Measurements from ENCODE around the gene SNX3.

The SNX3 gene

GRCh38 chr6:108209738-108210137, 51.1 kb downstream of the SNX3 start:
- DNase-seq (ENCODE audit: low read depth in 2 of 3, low spot score in 1 of 3), result no peak

DNA sequence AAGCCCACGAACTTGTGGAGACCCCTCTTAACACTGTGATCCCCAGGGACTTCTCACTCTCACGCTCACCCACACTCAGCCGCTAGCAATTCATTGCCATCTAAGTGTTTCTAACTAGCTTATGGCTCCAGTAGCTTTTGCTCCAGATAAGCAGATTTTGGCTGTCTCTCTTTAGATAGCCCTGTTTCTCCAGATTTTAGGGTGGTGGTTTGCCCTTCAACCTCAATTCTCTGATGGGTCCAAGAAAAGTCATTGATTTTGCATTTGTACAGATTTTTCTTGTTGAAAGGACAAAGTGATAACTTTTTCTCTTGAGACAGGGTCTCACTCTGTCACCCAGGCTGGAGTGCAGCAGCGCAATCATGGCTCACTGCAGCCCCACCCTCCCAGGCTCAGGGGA, 53.8 kb downstream of the SNX3 start:
- DNase-seq (ENCODE audit: low read depth in 2 of 3, low spot score in 1 of 3), result no peak

- no peak for DNase-seq (ENCODE audit: low read depth in 2 of 3, low spot score in 1 of 3)
These were observed 57.4 kb downstream of the SNX3 start for GRCh38 chr6:108203189-108204112.

DNA sequence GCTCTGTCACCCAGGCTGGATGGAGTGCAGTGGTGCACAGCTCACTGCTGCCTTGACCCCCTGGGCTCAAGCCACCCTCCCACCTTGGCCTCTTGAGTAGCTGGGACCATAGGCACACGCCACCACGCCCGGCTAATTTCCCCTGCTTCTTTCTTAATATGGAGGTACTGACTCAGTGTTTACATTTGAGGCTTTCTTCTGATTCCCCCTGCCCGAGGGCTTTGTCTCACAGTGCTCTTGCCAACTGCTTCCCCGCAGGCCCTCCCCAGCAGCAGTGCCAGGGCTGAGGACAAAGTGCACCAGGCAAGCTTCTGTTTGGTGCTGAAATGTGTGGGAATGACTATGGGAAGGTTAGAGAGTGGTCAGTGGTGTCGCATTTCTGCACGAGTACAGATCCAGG, 60.2 kb downstream of the SNX3 start:
- DNase-seq (ENCODE audit: low read depth in 2 of 3, low spot score in 1 of 3), result no peak

DNA sequence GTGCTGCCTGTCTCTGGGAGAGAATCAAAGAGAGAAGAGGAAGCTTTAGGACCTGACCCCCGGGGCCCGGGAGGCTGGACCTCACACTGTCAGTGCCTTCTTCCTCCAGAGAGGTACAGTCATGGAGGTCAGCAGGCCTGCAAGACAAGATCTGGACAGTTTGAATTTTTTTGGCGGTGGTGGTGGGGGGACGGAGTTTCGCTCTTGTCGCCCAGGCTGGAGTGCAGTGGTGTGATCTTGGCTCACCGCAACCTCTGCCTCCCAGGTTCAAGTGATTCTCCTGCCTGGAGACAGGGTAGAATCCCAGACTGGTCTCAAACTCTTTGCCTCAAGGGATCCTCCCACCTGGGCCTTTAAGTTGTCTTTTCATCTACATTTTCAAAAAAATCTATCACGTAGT, 60.7 kb downstream of the SNX3 start:
- DNase-seq (ENCODE audit: low read depth in 2 of 3, low spot score in 1 of 3), result no peak

DNA sequence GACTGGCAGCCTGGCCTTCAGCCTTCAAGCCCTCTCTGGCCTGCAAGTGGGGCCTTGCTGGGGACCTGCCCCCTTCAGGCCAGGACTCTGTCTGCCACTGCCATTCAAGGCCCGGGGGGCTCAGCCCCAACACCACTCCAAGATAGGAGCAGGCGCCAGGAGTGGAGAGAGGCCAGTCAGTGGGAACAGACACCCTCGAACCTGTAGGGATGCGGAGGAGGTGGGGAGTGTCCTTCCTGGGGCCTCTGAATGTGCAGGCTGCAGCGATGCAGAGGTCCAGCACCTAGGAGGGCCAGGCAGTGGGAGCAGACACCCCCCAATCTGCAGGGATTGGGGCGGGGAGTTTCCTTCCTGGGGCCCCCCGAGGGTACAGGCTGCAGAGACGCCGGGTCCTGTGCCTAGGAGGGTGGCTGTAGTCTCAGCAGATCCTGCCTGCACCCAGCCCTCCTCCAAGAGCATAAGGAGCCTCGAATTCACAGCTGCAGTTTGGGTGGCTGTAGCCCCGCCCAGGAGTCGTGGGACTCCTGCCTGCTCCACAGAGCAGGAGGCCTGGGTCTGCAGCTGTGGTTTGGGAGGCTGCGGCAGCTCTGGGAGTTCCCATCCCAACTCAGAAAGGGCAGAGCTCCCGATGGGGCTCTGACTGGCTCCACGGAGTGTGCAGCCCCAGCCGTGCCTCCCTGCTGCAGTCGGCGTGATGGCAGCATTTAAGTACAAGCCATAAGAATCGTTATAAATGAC, 61.9 kb downstream of the SNX3 start:
- no peak for DNase-seq (ENCODE audit: low read depth in 2 of 3, low spot score in 1 of 3)

DNA sequence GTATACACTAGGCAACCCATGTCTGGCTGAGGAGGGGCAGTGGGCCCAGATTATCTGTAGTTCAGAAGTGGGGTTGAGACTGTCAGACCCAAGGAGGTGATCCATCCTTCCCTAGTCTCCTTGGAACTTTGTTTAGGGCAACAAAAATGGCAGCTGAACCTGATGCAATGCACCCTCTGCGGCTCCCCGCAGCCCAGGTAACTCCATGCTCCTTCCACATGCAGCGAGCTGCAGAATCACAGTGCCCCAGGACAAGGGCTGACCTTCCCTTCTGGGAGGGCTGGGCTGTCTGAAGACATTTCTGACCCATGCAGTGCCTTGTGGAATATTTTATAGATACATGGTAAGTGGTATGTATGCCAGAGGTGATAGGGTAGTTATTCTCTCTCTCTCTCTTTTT, 65.6 kb downstream of the SNX3 start:
- DNase-seq (ENCODE audit: low read depth in 2 of 3, low spot score in 1 of 3), result no peak

- no peak for DNase-seq (ENCODE audit: low read depth in 2 of 3, low spot score in 1 of 3)
These were observed 66.3 kb downstream of the SNX3 start for GRCh38 chr6:108194503-108194902.

DNA sequence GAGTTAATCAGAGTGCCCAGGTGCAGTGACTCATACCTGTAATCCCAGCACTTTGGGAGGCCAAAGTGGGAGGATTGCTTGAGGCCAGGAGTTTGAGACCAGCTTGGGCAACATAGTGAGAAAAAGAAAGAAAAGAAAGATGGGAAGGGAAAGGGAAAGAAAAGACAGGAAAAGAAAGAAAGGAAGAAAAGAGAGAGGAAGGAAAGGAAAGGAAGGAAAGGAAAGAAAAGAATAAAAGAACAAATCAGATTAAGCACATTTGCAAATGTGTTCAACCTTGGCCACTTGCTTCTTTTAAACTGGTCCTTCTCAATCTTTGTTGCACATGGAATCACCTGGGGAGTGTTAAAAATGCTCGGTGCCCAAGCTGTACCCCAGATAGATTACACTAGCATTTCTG, 67.0 kb downstream of the SNX3 start:
- no peak for DNase-seq (ENCODE audit: low read depth in 2 of 3, low spot score in 1 of 3)

DNA sequence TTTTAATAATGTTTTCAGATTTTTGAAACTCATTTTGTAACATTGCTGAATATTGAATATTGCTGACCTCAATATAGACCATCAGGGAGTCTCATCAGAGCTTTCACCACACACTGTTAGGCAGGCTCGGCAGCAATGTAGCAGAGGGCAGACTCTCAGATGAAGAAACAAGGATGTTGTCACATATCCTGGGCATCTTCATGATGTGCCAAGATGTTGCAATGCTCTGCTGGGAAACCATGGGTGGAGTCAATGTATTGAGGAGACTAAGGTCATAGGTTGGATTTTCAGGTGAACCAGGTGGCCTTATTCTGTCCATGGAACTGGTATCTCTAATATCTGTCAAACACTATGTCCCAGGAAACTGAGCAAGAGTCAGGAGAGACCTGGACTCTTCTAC, 67.7 kb downstream of the SNX3 start:
- no peak for DNase-seq (ENCODE audit: low read depth in 2 of 3, low spot score in 1 of 3)

- DNase-seq (ENCODE audit: low read depth in 2 of 3, low spot score in 1 of 3), result no peak
These were observed 73.3 kb downstream of the SNX3 start for GRCh38 chr6:108187519-108187918.

- no peak for DNase-seq (ENCODE audit: low read depth in 2 of 3, low spot score in 1 of 3)
These were observed 74.6 kb downstream of the SNX3 start for GRCh38 chr6:108186226-108186625.

DNA sequence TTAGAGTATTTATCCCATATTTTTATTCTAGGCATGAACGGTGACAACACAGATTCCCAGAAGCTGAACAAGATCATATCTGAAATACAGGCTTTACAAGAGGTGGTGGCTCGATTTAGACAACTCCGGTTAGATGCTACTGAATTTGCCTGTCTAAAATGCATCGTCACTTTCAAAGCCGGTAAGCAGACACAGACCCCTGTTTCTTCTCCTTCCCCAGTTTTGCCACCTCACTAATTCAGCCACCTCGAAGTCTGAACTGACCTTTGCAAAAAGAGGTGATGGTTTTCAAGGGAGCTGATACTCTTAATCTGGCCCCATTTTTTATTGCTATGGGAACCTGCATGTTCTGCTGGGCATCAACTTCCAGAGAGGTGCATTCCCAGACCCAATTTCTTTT, 80.1 kb downstream of the SNX3 start:
- DNase-seq (ENCODE audit: low read depth in 2 of 3, low spot score in 1 of 3), result no peak

- DNase-seq (ENCODE audit: low read depth in 2 of 3, low spot score in 1 of 3), result no peak
These were observed 80.6 kb downstream of the SNX3 start for GRCh38 chr6:108180266-108180665.

GRCh38 chr6:108179741-108180140, 81.1 kb downstream of the SNX3 start:
- DNase-seq (ENCODE audit: low read depth in 2 of 3, low spot score in 1 of 3), result no peak

DNA sequence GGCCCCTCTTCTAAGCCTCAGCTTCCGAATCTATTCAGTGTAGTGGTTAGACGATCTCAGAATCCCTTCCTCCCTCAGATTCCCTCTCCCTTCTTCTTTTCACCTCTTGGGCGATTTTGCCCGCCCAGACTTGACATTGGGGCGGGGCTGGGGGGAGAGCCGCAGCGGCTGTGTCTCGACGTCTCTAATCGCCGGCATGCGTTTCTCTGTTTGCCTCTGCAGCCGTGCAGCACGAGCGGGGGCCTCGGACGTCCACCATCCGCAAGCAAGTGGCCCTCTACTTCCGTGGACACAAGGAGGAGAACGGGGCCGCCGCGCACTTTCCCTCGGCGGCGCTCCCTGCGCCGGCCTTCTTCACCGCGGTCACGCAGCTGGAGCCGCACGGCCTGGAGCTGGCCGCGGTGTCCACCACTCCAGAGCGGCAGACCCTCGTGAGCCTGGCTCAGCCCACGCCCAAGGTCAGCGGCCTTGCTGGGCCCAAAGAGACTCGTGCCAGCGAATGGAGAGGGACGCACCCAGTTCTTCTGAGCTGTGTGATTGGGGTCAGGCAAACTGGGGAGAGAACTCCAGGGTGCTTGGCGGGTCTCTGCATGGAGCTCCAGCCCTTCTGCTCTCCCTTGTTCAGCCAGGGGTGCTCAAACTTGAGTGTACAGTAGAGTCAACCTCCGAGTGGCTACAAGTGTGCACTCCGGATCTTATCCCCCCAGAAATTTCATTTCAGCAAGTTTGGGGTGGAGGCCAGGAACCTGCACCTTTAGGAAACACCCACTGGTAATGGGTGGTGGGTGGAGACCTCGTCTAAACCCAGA, 84.4 kb downstream of the SNX3 start:
- no peak for DNase-seq (ENCODE audit: low read depth in 2 of 3, low spot score in 1 of 3)

GRCh38 chr6:108175592-108176279, 85.1 kb downstream of the SNX3 start:
- DNase-seq (ENCODE audit: low read depth in 2 of 3, low spot score in 1 of 3), result no peak

- DNase-seq (ENCODE audit: low read depth in 2 of 3, low spot score in 1 of 3), result no peak
These were observed 85.7 kb downstream of the SNX3 start for GRCh38 chr6:108175176-108175591.

- DNase-seq (ENCODE audit: low read depth in 2 of 3, low spot score in 1 of 3), result no peak
These were observed 86.3 kb downstream of the SNX3 start for GRCh38 chr6:108174371-108175175.

DNA sequence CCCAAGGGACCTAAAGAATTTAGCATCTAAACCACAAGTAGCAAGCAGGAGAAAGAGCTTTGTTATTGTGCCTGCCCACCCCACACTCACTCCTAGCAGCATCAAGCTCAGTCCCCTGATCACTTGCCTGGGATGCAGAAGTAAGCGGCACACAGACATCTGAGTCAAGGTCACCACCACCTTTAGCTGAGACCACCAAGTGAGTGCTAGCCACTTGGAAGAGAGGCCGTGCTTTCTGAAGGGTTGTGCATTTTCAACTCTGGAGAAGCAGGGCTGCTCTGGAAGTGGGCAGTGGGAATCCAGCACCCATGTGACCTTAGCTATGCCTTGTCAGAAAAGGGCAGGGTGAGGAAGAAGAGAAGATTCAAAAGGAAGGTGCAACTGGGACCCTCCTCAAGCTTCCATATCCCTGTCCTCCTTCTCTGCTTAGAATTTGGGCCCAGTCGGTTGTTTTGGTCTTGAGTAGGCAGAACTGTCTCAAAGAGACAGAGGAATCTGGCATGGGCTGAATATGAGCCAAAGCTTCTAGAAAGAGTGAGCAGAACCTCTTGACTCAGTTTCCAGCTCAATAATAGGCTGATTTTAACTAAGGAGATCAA, 88.8 kb downstream of the SNX3 start:
- DNase-seq (ENCODE audit: low read depth in 2 of 3, low spot score in 1 of 3), result no peak

Measured in stimulated activated CD4-positive, alpha-beta T cell treated with anti-CD3 and anti-CD28 coated beads, Interleukin-12 subunit alpha, Interleukin-12 subunit beta, amount 100 ng/mL, for 48 hours (primary cell).